SK-N-SH (cell line): ENCODE data around the gene PREB.

Experiments
- CHD2 ChIP-seq: fragments of 150-350 bp; IDR thresholded peaks from 2 replicates; pipeline ENCODE4 v1.6.1; 2018; ENCODE audit warnings: low read length; ENCODE audit not compliant: partially characterized antibody
- SIN3A ChIP-seq: IDR thresholded peaks from 2 replicates; pipeline ENCODE4 v1.6.1; 2012; ENCODE audit warnings: low read depth, mild to moderate bottlenecking, low read length, moderate library complexity, borderline replicate concordance
- SMC3 ChIP-seq: IDR thresholded peaks from 2 replicates; pipeline ENCODE4 v1.6.1; 2012; ENCODE audit warnings: low read depth, low read length, improper control_type of control experiment
- TF ChIP-seq, protein P1 (sequence below): IDR thresholded peaks from 2 replicates; pipeline ENCODE4 v1.6.1; 2012; ENCODE audit warnings: mild to moderate bottlenecking, low read depth, low read length, moderate library complexity
- TF ChIP-seq, protein P2 (sequence below): fragments of 200-600 bp; sonication (generic); IDR thresholded peaks from 2 replicates; pipeline ENCODE4 v1.6.1; 2017; ENCODE audit warnings: antibody characterized with exemption, mild to moderate bottlenecking, moderate library complexity
- TF ChIP-seq, protein P3 (sequence below): fragments of 150-350 bp; IDR thresholded peaks from 2 replicates; pipeline ENCODE4 v1.6.1; 2017; ENCODE audit warnings: antibody characterized with exemption, low read length, low read depth, borderline replicate concordance
- TF ChIP-seq, protein P4 (sequence below): IDR thresholded peaks from 2 replicates; pipeline ENCODE4 v1.4.0; 2012; ENCODE audit warnings: low read depth

DNA sequence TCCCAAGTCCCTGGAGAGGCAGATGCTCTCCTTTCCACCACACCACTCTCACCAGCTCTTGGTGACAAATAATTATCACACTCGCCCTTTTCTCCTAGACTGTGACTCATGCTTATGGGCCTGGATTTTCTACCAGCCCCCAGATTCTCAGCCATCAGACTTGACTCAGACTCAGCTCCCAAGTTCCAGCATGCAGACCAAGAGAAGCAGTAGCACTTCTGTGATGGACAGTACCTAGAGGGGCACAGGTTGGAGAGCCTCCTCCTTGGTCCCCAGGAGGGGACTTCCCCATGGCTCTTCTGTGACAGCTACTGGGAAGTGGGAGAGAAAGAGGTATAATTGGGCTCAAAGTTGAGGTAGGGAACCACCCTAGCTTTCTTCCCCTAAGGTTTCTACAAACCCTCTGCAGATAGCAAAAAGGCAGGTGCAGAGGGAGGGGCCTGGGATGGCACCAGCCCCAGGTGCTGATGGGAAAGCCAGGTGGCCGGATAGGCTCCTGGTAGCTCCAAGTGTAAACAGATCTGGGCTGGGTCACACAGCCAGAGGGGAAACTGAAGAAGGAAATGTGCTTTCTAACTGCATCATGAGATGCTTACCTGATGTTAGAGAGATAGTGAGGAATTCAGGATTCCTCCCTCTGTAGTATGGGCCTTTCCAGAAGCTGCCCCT, 18.5 kb upstream of the PREB start:
- TF ChIP-seq, protein P1, sequence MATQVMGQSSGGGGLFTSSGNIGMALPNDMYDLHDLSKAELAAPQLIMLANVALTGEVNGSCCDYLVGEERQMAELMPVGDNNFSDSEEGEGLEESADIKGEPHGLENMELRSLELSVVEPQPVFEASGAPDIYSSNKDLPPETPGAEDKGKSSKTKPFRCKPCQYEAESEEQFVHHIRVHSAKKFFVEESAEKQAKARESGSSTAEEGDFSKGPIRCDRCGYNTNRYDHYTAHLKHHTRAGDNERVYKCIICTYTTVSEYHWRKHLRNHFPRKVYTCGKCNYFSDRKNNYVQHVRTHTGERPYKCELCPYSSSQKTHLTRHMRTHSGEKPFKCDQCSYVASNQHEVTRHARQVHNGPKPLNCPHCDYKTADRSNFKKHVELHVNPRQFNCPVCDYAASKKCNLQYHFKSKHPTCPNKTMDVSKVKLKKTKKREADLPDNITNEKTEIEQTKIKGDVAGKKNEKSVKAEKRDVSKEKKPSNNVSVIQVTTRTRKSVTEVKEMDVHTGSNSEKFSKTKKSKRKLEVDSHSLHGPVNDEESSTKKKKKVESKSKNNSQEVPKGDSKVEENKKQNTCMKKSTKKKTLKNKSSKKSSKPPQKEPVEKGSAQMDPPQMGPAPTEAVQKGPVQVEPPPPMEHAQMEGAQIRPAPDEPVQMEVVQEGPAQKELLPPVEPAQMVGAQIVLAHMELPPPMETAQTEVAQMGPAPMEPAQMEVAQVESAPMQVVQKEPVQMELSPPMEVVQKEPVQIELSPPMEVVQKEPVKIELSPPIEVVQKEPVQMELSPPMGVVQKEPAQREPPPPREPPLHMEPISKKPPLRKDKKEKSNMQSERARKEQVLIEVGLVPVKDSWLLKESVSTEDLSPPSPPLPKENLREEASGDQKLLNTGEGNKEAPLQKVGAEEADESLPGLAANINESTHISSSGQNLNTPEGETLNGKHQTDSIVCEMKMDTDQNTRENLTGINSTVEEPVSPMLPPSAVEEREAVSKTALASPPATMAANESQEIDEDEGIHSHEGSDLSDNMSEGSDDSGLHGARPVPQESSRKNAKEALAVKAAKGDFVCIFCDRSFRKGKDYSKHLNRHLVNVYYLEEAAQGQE, result no peak
- TF ChIP-seq SMC3, result no peak
- TF ChIP-seq CHD2, result no peak
- TF ChIP-seq SIN3A, result no peak
- TF ChIP-seq, protein P2, sequence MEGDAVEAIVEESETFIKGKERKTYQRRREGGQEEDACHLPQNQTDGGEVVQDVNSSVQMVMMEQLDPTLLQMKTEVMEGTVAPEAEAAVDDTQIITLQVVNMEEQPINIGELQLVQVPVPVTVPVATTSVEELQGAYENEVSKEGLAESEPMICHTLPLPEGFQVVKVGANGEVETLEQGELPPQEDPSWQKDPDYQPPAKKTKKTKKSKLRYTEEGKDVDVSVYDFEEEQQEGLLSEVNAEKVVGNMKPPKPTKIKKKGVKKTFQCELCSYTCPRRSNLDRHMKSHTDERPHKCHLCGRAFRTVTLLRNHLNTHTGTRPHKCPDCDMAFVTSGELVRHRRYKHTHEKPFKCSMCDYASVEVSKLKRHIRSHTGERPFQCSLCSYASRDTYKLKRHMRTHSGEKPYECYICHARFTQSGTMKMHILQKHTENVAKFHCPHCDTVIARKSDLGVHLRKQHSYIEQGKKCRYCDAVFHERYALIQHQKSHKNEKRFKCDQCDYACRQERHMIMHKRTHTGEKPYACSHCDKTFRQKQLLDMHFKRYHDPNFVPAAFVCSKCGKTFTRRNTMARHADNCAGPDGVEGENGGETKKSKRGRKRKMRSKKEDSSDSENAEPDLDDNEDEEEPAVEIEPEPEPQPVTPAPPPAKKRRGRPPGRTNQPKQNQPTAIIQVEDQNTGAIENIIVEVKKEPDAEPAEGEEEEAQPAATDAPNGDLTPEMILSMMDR, result no peak
- TF ChIP-seq, protein P3, sequence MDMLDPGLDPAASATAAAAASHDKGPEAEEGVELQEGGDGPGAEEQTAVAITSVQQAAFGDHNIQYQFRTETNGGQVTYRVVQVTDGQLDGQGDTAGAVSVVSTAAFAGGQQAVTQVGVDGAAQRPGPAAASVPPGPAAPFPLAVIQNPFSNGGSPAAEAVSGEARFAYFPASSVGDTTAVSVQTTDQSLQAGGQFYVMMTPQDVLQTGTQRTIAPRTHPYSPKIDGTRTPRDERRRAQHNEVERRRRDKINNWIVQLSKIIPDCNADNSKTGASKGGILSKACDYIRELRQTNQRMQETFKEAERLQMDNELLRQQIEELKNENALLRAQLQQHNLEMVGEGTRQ, result no peak
- TF ChIP-seq, protein P4, sequence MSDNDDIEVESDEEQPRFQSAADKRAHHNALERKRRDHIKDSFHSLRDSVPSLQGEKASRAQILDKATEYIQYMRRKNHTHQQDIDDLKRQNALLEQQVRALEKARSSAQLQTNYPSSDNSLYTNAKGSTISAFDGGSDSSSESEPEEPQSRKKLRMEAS, result no peak
